SK-N-SH (cell line): Measurements from ENCODE around the gene IPO8. TPM values are rescaled to one million over a fixed set of nuclear protein-coding genes. Genes with fewer than 3 reads are reported as not detected.

Experiments
- CTCF ChIA-PET: fragments of 300-600, 350-600 bp; formaldehyde crosslinking; extraction: SDS; loops from one replicate; lab custom pipeline; 2021; lab: Yijun Ruan, JAX
- POLR2A ChIA-PET: fragments of 350-600 bp; sonication (Branson Sonifier 250); formaldehyde crosslinking; extraction: SDS; loops from one replicate; lab custom pipeline; 2020; ENCODE audit warnings: antibody characterized with exemption, inconsistent platforms; lab: Yijun Ruan, JAX
- DNase-seq: peaks from one replicate; pipeline ENCODE4 v3.0.0; 2012
- H2AFZ ChIP-seq: fragments of 200-600 bp; sonication (generic); 2 replicates; pipeline ENCODE4 v1.8.1; 2016; ENCODE audit warnings: antibody characterized with exemption, mild to moderate bottlenecking, low read depth
- H3F3A ChIP-seq: fragments of 200-600 bp; sonication (generic); replicated peaks from 2 replicates; pipeline ENCODE3; 2016; ENCODE audit warnings: antibody characterized with exemption, mild to moderate bottlenecking; ENCODE audit not compliant: insufficient read depth
- H3K27ac ChIP-seq, 2 experiments: fragments of 200-500 bp in 1 of 2; fragments of 200-600 bp in 1 of 2; sonication (Bioruptor generic) in 1 of 2; sonication (generic), shearing (Covaris generic) in 1 of 2; 2 replicates each; pipeline versions ENCODE4 v1.5.1 to v1.6.1; 2014 to 2016; ENCODE audit warnings: low read depth in 2 of 2, inconsistent platforms in 1 of 2, low read length in 1 of 2, mild to moderate bottlenecking in 1 of 2, mixed read lengths in 1 of 2
- H3K27me3 ChIP-seq: fragments of 200-600 bp; sonication (generic), shearing (Covaris generic); 2 replicates; pipeline ENCODE4 v1.6.1; 2016; ENCODE audit warnings: mixed run types; ENCODE audit not compliant: insufficient read depth
- H3K36me3 ChIP-seq, 2 experiments: fragments of 200-500 bp in 1 of 2; fragments of 200-600 bp in 1 of 2; sonication (Bioruptor generic) in 1 of 2; sonication (generic) in 1 of 2; replicated peaks in 1 of 2; 2 replicates each; pipeline versions ENCODE3 to v1.5.1; 2014 to 2016; ENCODE audit warnings: low read length in 1 of 2, mild to moderate bottlenecking in 1 of 2; ENCODE audit not compliant: insufficient read depth in 2 of 2, control insufficient read depth in 1 of 2
- H3K4me1 ChIP-seq, 2 experiments: fragments of 200-500 bp in 1 of 2; fragments of 200-600 bp in 1 of 2; sonication (Bioruptor generic) in 1 of 2; sonication (generic), shearing (Covaris generic) in 1 of 2; 2 replicates each; pipeline versions ENCODE4 v1.5.1 to v1.6.1; 2014 to 2016; ENCODE audit warnings: low read depth in 1 of 2, low read length in 1 of 2, mixed run types in 1 of 2; ENCODE audit not compliant: insufficient read depth in 2 of 2, control insufficient read depth in 1 of 2
- H3K4me2 ChIP-seq: fragments of 200-600 bp; sonication (generic), shearing (Covaris generic); 2 replicates; pipeline ENCODE4 v1.6.1; 2017; ENCODE audit warnings: mixed run types
- H3K4me3 ChIP-seq, 2 experiments: fragments of 200-500 bp in 1 of 2; fragments of 200-600 bp in 1 of 2; sonication (Bioruptor generic) in 1 of 2; sonication (generic), shearing (Covaris generic) in 1 of 2; 2 replicates each; pipeline versions ENCODE4 v1.5.1 to v1.8.1; 2014 to 2016; ENCODE audit warnings: low read depth in 2 of 2, inconsistent platforms in 1 of 2, low read length in 1 of 2, mild to moderate bottlenecking in 1 of 2, mixed read lengths in 1 of 2, moderate library complexity in 1 of 2
- H3K79me2 ChIP-seq: fragments of 200-600 bp; sonication (generic); 2 replicates; pipeline ENCODE4 v1.8.1; 2017; ENCODE audit warnings: mild to moderate bottlenecking; ENCODE audit not compliant: insufficient read depth
- H3K9ac ChIP-seq: fragments of 200-600 bp; sonication (generic); 2 replicates; pipeline ENCODE4 v1.6.1; 2017; ENCODE audit warnings: mixed run types
- H3K9me2 ChIP-seq: fragments of 200-600 bp; sonication (generic); 2 replicates; pipeline ENCODE4 v1.6.1; 2017; ENCODE audit warnings: mixed run types
- H3K9me3 ChIP-seq: fragments of 200-600 bp; sonication (generic); 2 replicates; pipeline ENCODE4 v1.6.1; 2017; ENCODE audit warnings: mixed run types, mild to moderate bottlenecking, moderate library complexity
- H4K20me1 ChIP-seq: fragments of 200-600 bp; sonication (generic); 2 replicates; pipeline ENCODE4 v1.6.1; 2017; ENCODE audit warnings: mild to moderate bottlenecking, mixed run types; ENCODE audit not compliant: insufficient read depth
- ELF1 ChIP-seq: IDR thresholded peaks from 2 replicates; pipeline ENCODE4 v1.4.0; 2012
- FOXM1 ChIP-seq: IDR thresholded peaks from 2 replicates; pipeline ENCODE4 v1.4.0; 2012; ENCODE audit warnings: low read depth, mild to moderate bottlenecking
- JUND ChIP-seq: IDR thresholded peaks from 2 replicates; pipeline ENCODE4 v1.4.0; 2012
- RFX5 ChIP-seq: IDR thresholded peaks from 2 replicates; pipeline ENCODE4 v1.6.1; 2012; ENCODE audit warnings: mild to moderate bottlenecking, improper control_type of control experiment, low read length
- TAF1 ChIP-seq: IDR thresholded peaks from 2 replicates; pipeline ENCODE4 v1.6.1; 2012; ENCODE audit warnings: low read depth, mild to moderate bottlenecking, low read length, moderate library complexity, borderline replicate concordance
- TCF12 ChIP-seq: IDR thresholded peaks from 2 replicates; pipeline ENCODE4 v1.4.0; 2012
- WGBS: methylation state at CpG from one replicate; pipeline ENCODE4 v1.1.6; 2017; ENCODE audit warnings: low lambda C conversion rate; 5-methylcytosine and 5-hydroxymethylcytosine counted together
- polyA plus RNA-seq, 3 experiments: library from polyadenylated mRNA; depleted of rRNA; stranded (reverse); fragments of >200 nt; gene quantifications; 2 replicates each; pipeline ENCODE4 v1.2.3, GENCODE V29; 2012
- TF ChIP-seq, protein P1 (sequence below): fragments of 150-350 bp; IDR thresholded peaks from 2 replicates; pipeline ENCODE4 v1.6.1; 2016; ENCODE audit warnings: mild to moderate bottlenecking, low read depth, low read length
- TF ChIP-seq, protein P2 (sequence below): IDR thresholded peaks from 2 replicates; pipeline ENCODE4; 2012
- TF ChIP-seq, protein P3 (sequence below): IDR thresholded peaks from 2 replicates; pipeline ENCODE4 v1.4.0; 2012; ENCODE audit warnings: low read depth, borderline replicate concordance
- TF ChIP-seq, protein P4 (sequence below): fragments of 200-600 bp; sonication (generic); IDR thresholded peaks from 2 replicates; pipeline ENCODE4 v1.6.1; 2017; ENCODE audit warnings: antibody characterized with exemption, mild to moderate bottlenecking, moderate library complexity
- TF ChIP-seq, protein P5 (sequence below): fragments of 150-350 bp; IDR thresholded peaks from 2 replicates; pipeline ENCODE4 v1.6.1; 2017; ENCODE audit warnings: antibody characterized with exemption, low read length, low read depth, borderline replicate concordance

IPO8 gene
- polyA plus RNA-seq, 1 of the 3 experiments (the other 2 are of a cell fraction): 5.8 TPM

DNA sequence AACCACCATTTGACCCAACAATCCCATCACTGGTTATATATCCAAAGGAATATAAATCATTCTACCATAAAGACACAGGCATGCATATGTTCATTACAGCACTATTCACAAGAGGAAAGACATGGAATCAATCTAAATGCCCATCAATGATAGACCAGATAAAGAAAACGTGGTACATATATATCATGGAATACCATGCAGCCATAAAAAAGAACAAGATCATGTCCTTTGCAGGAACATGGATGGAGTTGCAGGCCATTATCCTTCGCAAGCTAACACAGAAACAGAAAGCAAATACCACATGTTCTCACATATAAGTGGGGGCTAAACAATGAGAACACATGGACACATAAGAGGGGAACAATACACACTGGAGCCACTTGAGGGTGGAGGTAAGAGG is 43.4 kb upstream of the IPO8 start:
- ChIA-PET POLR2A (interaction anchor here (0.7 kb wide), 1 partner anchor 161 kb away, joined by 4 read pairs; no protein-coding TSS in a partner anchor), CTCF (interaction anchor here (1.0 to 2.0 kb wide), 4 partner anchors 8 to 43 kb away, joined by 3 to 8 read pairs (median 4); partner anchors contain the start of gene IPO8)
- no peaks in the 10 kb centered on the region for H3K9me3 ChIP-seq
- H3K4me3 ChIP-seq: no peak overlapping the region
- no peak overlapping the region for H3K9ac ChIP-seq
- TF ChIP-seq, protein P1, sequence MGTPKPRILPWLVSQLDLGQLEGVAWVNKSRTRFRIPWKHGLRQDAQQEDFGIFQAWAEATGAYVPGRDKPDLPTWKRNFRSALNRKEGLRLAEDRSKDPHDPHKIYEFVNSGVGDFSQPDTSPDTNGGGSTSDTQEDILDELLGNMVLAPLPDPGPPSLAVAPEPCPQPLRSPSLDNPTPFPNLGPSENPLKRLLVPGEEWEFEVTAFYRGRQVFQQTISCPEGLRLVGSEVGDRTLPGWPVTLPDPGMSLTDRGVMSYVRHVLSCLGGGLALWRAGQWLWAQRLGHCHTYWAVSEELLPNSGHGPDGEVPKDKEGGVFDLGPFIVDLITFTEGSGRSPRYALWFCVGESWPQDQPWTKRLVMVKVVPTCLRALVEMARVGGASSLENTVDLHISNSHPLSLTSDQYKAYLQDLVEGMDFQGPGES: no peak
- TF ChIP-seq ELF1: no peak
- no peak for TF ChIP-seq JUND
- TF ChIP-seq, protein P2, sequence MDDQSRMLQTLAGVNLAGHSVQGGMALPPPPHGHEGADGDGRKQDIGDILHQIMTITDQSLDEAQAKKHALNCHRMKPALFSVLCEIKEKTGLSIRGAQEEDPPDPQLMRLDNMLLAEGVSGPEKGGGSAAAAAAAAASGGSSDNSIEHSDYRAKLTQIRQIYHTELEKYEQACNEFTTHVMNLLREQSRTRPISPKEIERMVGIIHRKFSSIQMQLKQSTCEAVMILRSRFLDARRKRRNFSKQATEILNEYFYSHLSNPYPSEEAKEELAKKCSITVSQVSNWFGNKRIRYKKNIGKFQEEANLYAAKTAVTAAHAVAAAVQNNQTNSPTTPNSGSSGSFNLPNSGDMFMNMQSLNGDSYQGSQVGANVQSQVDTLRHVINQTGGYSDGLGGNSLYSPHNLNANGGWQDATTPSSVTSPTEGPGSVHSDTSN: no peak
- no peak for TF ChIP-seq TCF12
- TF ChIP-seq, protein P3, sequence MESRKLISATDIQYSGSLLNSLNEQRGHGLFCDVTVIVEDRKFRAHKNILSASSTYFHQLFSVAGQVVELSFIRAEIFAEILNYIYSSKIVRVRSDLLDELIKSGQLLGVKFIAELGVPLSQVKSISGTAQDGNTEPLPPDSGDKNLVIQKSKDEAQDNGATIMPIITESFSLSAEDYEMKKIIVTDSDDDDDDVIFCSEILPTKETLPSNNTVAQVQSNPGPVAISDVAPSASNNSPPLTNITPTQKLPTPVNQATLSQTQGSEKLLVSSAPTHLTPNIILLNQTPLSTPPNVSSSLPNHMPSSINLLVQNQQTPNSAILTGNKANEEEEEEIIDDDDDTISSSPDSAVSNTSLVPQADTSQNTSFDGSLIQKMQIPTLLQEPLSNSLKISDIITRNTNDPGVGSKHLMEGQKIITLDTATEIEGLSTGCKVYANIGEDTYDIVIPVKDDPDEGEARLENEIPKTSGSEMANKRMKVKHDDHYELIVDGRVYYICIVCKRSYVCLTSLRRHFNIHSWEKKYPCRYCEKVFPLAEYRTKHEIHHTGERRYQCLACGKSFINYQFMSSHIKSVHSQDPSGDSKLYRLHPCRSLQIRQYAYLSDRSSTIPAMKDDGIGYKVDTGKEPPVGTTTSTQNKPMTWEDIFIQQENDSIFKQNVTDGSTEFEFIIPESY: no peak
- TF ChIP-seq, protein P4, sequence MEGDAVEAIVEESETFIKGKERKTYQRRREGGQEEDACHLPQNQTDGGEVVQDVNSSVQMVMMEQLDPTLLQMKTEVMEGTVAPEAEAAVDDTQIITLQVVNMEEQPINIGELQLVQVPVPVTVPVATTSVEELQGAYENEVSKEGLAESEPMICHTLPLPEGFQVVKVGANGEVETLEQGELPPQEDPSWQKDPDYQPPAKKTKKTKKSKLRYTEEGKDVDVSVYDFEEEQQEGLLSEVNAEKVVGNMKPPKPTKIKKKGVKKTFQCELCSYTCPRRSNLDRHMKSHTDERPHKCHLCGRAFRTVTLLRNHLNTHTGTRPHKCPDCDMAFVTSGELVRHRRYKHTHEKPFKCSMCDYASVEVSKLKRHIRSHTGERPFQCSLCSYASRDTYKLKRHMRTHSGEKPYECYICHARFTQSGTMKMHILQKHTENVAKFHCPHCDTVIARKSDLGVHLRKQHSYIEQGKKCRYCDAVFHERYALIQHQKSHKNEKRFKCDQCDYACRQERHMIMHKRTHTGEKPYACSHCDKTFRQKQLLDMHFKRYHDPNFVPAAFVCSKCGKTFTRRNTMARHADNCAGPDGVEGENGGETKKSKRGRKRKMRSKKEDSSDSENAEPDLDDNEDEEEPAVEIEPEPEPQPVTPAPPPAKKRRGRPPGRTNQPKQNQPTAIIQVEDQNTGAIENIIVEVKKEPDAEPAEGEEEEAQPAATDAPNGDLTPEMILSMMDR: no peak
- no peak for TF ChIP-seq TAF1
- no peak for TF ChIP-seq FOXM1
- no peak for TF ChIP-seq RFX5
- TF ChIP-seq, protein P5, sequence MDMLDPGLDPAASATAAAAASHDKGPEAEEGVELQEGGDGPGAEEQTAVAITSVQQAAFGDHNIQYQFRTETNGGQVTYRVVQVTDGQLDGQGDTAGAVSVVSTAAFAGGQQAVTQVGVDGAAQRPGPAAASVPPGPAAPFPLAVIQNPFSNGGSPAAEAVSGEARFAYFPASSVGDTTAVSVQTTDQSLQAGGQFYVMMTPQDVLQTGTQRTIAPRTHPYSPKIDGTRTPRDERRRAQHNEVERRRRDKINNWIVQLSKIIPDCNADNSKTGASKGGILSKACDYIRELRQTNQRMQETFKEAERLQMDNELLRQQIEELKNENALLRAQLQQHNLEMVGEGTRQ: no peak
- H2AFZ ChIP-seq: no peak overlapping the region
- no peak overlapping the region for H3K4me2 ChIP-seq
- peaks cover 8% of the 10 kb centered on the region for H4K20me1 ChIP-seq
- H3K27ac ChIP-seq: no peak overlapping the region
- 100% methylated on average over 2 of the region's 2 CpGs for WGBS
- H3K9me2 ChIP-seq: no peaks in the 10 kb centered on the region
- peaks cover 97% of the 10 kb centered on the region for H3K79me2 ChIP-seq
- H3K36me3 ChIP-seq: peaks cover 20 to 71% of the 10 kb centered on the region in 2 experiments
- H3F3A ChIP-seq: peaks cover 3% of the 10 kb centered on the region
- H3K27me3 ChIP-seq: no peaks in the 10 kb centered on the region
- DNase-seq: no peak
- 0 out of 4 replicates have a peak, but pooled peaks cover 0 to 2% of the 10 kb centered on the region in 2 experiments for H3K4me1 ChIP-seq
